Thyroid gland (tissue), 4 donors: ENCODE data around the gene SCRN3.
"Not testable (repeated sequence)": the region's sequence is repeated elsewhere in the genome, so short reads cannot be mapped to it uniquely, and the experiment has no call there.

Experiments
- POLR2A ChIP-seq, 2 donors: fragments of 450-650 bp; IDR thresholded peaks; one replicate each; pipeline ENCODE4 v1.6.1; 2017; ENCODE audit warnings: antibody characterized with exemption in 2 of 2, mild to moderate bottlenecking in 2 of 2, moderate library complexity in 1 of 2
- TF ChIP-seq, protein P1 (sequence below), 6 experiments: fragments of 200-600 bp in 3 of 6; fragments of 450-650 bp in 3 of 6; sonication (generic) in 3 of 6; IDR thresholded peaks; one replicate each; pipeline ENCODE4 v1.5.1; 2016 to 2019; ENCODE audit warnings: antibody characterized with exemption in 6 of 6, mild to moderate bottlenecking in 2 of 6, inconsistent platforms in 1 of 6, moderate library complexity in 1 of 6

DNA sequence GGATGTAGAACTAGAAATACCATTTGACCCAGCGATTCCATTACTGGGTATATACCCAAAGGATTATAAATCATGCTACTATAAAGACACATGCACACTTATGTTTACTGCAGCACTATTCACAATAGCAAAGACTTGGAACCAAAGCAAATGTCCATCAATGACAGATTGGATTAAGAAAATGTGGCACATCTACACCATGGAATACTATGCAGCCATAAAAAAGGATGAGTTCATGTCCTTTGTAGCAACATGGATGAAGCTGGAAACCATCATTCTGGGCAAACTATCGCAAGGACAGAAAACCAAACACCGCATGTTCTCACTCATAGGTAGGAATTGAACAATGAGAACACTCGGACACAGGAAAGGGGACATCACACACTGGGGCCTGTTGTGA lies 35.9 kb upstream of the SCRN3 start:
- TF ChIP-seq, protein P1, sequence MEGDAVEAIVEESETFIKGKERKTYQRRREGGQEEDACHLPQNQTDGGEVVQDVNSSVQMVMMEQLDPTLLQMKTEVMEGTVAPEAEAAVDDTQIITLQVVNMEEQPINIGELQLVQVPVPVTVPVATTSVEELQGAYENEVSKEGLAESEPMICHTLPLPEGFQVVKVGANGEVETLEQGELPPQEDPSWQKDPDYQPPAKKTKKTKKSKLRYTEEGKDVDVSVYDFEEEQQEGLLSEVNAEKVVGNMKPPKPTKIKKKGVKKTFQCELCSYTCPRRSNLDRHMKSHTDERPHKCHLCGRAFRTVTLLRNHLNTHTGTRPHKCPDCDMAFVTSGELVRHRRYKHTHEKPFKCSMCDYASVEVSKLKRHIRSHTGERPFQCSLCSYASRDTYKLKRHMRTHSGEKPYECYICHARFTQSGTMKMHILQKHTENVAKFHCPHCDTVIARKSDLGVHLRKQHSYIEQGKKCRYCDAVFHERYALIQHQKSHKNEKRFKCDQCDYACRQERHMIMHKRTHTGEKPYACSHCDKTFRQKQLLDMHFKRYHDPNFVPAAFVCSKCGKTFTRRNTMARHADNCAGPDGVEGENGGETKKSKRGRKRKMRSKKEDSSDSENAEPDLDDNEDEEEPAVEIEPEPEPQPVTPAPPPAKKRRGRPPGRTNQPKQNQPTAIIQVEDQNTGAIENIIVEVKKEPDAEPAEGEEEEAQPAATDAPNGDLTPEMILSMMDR (IDR thresholded peaks at IDR 0.05) = not testable (repeated sequence)
- not testable (repeated sequence) for TF ChIP-seq POLR2A (IDR thresholded peaks at IDR 0.05)
